RWPE1 (cell line): ENCODE measurements around the gene NUAK2.

Source experiments
- CTCF ChIA-PET: fragments of 350-600 bp; sonication (Branson Sonifier 250); formaldehyde crosslinking; extraction: SDS; loops from one replicate; lab custom pipeline; 2021; lab: Yijun Ruan, JAX
- POLR2A ChIA-PET: fragments of 400-600 bp; formaldehyde crosslinking; extraction: SDS; loops from one replicate; lab custom pipeline; 2020; ENCODE audit warnings: antibody characterized with exemption; ENCODE audit not compliant: low non-redundant PET; lab: Yijun Ruan, JAX
- DNase-seq: peaks from one replicate; pipeline ENCODE4 v3.0.0; 2012; ENCODE audit warnings: low spot score
- H3K27ac ChIP-seq: fragments of 450-650 bp; 2 replicates; pipeline ENCODE4 v1.5.1; 2017
- TF ChIP-seq, protein P1 (sequence below): fragments of 450-650 bp; conservative IDR thresholded peaks from 2 replicates; pipeline ENCODE4 v1.5.1; 2017; ENCODE audit warnings: low read depth, mild to moderate bottlenecking

Gene NUAK2

DNA sequence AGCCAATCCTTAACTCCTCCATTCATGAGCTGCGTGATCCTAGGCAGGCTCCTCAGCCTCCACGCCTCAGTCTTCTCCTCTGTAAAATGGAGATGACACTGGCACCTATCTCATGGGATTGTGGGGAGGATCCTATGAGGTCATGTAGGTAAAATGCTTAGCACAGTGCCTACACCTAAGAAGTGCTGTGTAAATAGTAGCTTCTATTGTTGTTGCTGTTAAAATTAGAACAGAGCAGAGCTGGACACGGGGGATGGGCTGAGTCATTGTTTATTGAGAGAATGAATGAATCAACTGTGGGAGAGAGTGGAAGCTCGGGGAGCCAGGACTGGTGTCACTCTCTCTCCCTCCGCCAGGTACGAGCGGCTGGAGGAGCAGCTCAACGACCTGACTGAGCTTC, 50.8 kb downstream of the NUAK2 start:
- POLR2A ChIA-PET: interaction anchor here (0.6 kb wide), 1 partner anchor 234 kb away, joined by 5 read pairs; the partner anchor contains the start of gene CDK18
- TF ChIP-seq, protein P1, sequence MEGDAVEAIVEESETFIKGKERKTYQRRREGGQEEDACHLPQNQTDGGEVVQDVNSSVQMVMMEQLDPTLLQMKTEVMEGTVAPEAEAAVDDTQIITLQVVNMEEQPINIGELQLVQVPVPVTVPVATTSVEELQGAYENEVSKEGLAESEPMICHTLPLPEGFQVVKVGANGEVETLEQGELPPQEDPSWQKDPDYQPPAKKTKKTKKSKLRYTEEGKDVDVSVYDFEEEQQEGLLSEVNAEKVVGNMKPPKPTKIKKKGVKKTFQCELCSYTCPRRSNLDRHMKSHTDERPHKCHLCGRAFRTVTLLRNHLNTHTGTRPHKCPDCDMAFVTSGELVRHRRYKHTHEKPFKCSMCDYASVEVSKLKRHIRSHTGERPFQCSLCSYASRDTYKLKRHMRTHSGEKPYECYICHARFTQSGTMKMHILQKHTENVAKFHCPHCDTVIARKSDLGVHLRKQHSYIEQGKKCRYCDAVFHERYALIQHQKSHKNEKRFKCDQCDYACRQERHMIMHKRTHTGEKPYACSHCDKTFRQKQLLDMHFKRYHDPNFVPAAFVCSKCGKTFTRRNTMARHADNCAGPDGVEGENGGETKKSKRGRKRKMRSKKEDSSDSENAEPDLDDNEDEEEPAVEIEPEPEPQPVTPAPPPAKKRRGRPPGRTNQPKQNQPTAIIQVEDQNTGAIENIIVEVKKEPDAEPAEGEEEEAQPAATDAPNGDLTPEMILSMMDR: no peak
- H3K27ac ChIP-seq: peak overlapping the region; percentile 5; the same call in 1 of the 2 replicates
- CTCF ChIA-PET: interaction anchor here (0.6 to 9.0 kb wide), 13 partner anchors 9 to 215 kb away, joined by 3 to 622 read pairs (median 3); partner anchors contain the start of gene NUAK2
- peak; percentile 64 for DNase-seq

DNA sequence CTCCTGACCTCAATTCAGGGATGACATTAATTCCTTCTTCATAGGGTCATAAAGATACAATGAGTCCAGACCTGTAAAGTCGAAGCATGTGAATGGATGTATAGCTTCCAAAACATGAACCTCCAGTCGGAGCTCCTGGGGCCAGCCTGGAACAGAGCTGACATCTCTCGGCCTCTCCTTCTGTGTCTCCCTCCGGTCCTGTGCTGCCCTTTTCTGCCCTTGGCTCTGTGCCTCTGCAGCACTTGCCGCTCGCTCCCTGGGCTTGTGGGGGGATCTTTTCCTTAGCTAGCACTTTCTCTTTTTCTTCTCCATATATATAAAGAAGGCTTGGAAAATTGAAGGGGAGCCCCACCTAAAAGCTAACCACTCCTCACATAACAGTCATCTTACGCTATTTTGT, 51.3 kb downstream of the NUAK2 start:
- DNase-seq: no peak
- TF ChIP-seq, protein P1: no peak
- no peak overlapping the region for H3K27ac ChIP-seq
- POLR2A ChIA-PET: interaction anchor here (0.6 kb wide), 1 partner anchor 234 kb away, joined by 5 read pairs; the partner anchor contains the start of gene CDK18
- CTCF ChIA-PET: interaction anchor here (0.6 to 9.0 kb wide), 11 partner anchors 14 to 215 kb away, joined by 3 to 622 read pairs (median 3); partner anchors contain the start of gene NUAK2

DNA sequence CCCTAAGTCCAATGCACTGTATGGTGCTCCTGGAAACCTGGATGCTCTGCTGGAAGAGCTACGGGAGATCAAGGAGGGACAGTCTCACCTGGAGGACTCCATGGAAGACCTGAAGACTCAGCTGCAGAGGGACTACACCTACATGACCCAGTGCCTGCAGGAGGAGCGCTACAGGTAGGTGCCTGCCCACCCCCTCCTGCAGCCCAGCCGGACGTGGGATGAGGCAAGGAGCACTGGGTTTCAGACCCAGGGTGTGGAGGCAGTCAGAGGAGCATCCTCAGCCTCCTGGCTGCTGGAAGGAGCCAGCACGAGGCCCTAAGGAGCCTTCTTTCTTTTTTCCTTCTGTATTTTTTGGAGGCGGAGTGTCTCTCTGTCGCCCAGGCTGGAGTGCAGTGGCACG, 51.8 kb downstream of the NUAK2 start:
- TF ChIP-seq, protein P1: no peak
- ChIA-PET POLR2A (no interaction called here), CTCF (interaction anchor here (0.7 to 9.0 kb wide), 6 partner anchors 13 to 207 kb away, joined by 3 to 622 read pairs (median 7); partner anchors contain the start of gene NUAK2)

DNA sequence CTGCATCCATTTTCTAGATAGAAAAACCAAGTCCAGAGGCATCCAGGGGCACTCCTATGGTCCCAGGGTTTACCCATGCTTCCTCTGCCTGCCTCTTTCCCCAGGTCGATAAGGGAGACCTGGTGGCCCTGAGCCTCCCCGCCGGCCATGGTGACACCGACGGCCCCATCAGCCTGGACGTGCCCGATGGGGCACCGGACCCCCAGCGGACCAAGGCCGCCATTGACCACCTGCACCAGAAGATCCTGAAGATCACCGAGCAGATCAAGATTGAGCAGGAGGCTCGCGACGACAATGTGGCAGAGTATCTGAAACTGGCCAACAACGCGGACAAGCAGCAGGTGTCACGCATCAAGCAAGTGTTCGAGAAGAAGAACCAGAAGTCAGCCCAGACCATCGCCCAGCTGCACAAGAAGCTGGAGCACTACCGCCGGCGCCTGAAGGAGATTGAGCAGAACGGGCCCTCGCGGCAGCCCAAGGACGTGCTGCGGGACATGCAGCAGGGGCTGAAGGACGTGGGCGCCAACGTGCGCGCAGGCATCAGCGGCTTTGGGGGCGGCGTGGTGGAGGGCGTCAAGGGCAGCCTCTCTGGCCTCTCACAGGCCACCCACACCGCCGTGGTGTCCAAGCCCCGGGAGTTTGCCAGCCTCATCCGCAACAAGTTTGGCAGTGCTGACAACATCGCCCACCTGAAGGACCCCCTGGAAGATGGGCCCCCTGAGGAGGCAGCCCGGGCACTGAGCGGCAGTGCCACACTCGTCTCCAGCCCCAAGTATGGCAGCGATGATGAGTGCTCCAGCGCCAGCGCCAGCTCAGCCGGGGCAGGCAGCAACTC, 52.5 kb downstream of the NUAK2 start:
- CTCF ChIA-PET: interaction anchor here (0.7 to 3.2 kb wide), 2 partner anchors 9 to 13 kb away, joined by 3 to 20 read pairs; no protein-coding TSS in a partner anchor
- POLR2A ChIA-PET: no interaction called here
- H3K27ac ChIP-seq: no peak overlapping the region; the same call in 1 of the 2 replicates
- TF ChIP-seq, protein P1: no peak
- no peak for DNase-seq

More for the DNA sequence above, 51.8 kb downstream of the NUAK2 start:
- no peak overlapping the region; the same call in 1 of the 2 replicates for H3K27ac ChIP-seq
- DNase-seq: no peak

DNA sequence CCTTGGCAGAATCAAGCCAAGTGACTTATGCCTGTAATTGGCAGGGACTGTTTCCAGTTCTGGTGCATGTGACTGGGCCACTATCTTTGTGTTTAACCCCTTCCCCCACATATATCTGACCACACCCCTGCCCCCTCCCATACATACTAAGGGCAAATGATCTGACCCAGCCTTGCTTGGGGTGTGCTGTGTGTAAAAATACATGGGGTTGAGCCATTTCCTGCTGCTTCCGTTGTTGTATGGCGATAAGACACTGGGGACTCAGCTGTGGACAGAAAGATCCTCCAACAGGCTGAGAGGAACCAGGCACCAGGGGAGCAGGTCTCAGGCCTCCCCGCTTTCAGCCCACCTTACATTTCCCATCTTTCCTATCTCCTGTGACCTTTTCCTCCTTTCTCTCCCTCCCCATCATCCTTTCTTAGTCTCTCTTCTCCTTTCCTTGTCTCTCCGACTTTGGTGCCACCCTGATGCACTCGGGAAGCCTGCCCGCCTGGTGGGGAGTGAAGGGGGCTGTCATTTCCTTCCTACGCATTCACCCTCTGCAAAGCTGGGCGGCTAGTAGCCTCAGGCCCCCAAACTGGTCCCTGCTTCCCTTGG, 54.1 kb downstream of the NUAK2 start:
- TF ChIP-seq, protein P1: no peak
- ChIA-PET CTCF (interaction anchor here (0.6 to 1.7 kb wide), 2 partner anchors 13 to 53 kb away, joined by 3 to 5 read pairs; partner anchors contain the start of gene NUAK2), POLR2A (no interaction called here)
- DNase-seq: no peak
- peak overlapping the region; percentile 74 for H3K27ac ChIP-seq
